Karpas-422 (cell line): ENCODE measurements around the gene ADI1. TPM values are rescaled to one million over a fixed set of nuclear protein-coding genes. Genes with fewer than 3 reads are reported as not detected.
"Not testable (repeated sequence)": the region's sequence is repeated elsewhere in the genome, so short reads cannot be mapped to it uniquely, and the experiment has no call there.

Experiments
- DNase-seq: peaks from one replicate; pipeline ENCODE4 v3.0.0-alpha.2; 2015
- H2AFZ ChIP-seq: fragments of 200-600 bp; sonication (generic); 2 replicates; pipeline ENCODE4 v1.6.1; 2014; ENCODE audit warnings: antibody characterized with exemption, low read length, mixed read lengths
- H3K27ac ChIP-seq: fragments of 200-600 bp; sonication (generic); 2 replicates; pipeline ENCODE4 v1.5.1; 2014; ENCODE audit warnings: mild to moderate bottlenecking, low read length, moderate library complexity
- H3K27me3 ChIP-seq: fragments of 200-600 bp; sonication (generic); 2 replicates; pipeline ENCODE4 v1.6.1; 2014; ENCODE audit warnings: low read length, mixed read lengths
- H3K36me3 ChIP-seq: fragments of 200-600 bp; sonication (generic); 2 replicates; pipeline ENCODE4 v1.6.1; 2014; ENCODE audit warnings: low read length, mixed read lengths; ENCODE audit not compliant: insufficient read depth
- H3K4me1 ChIP-seq: fragments of 200-600 bp; sonication (generic); 2 replicates; pipeline ENCODE4 v1.6.1; 2014; ENCODE audit warnings: mild to moderate bottlenecking, low read length, mixed read lengths
- H3K4me2 ChIP-seq: fragments of 200-600 bp; sonication (generic); 2 replicates; pipeline ENCODE4 v1.6.1; 2014; ENCODE audit warnings: low read length, low read depth, mild to moderate bottlenecking; ENCODE audit not compliant: poor library complexity, severe bottlenecking
- H3K4me3 ChIP-seq: fragments of 200-600 bp; sonication (generic); 2 replicates; pipeline ENCODE4 v1.5.1; 2014; ENCODE audit warnings: mild to moderate bottlenecking, antibody characterized with exemption, low read length, mixed read lengths
- H3K79me2 ChIP-seq: fragments of 200-600 bp; sonication (generic); 2 replicates; pipeline ENCODE4 v1.6.1; 2014; ENCODE audit warnings: mild to moderate bottlenecking, low read length, mixed read lengths
- H3K9ac ChIP-seq: fragments of 200-600 bp; sonication (generic); 2 replicates; pipeline ENCODE4 v1.6.0; 2014; ENCODE audit warnings: low read length
- H3K9me2 ChIP-seq: fragments of 200-600 bp; sonication (generic), shearing (Covaris generic); replicated peaks from 2 replicates; pipeline ENCODE4 v1.6.0; 2014; ENCODE audit warnings: mild to moderate bottlenecking, low read length, moderate library complexity; ENCODE audit not compliant: insufficient read depth
- H3K9me3 ChIP-seq: fragments of 300-700, 200-600 bp; sonication (generic); 2 replicates; pipeline ENCODE4 v1.6.1; 2014; ENCODE audit warnings: low read length, mixed read lengths
- H4K20me1 ChIP-seq: fragments of 200-600 bp; sonication (generic); 2 replicates; pipeline ENCODE4 v1.6.1; 2014; ENCODE audit warnings: mild to moderate bottlenecking, antibody characterized with exemption, low read length, low read depth; ENCODE audit not compliant: insufficient read depth
- total RNA-seq: library from RNA; depleted of rRNA; stranded (reverse); fragments of >200 nt; shearing (Covaris generic); gene quantifications from 2 replicates; pipeline ENCODE4 v1.2.3, GENCODE V29; 2014; ENCODE audit warnings: low replicate concordance

ADI1 gene
- total RNA-seq, 1 experiment from 2014 or later: 68.6 TPM

- no peak overlapping the region for H3K27ac ChIP-seq
- H4K20me1 ChIP-seq: no peaks in the 10 kb centered on the region
- no peak overlapping the region for H3K9ac ChIP-seq
- H2AFZ ChIP-seq: no peak overlapping the region
- H3K4me1 ChIP-seq: peaks cover 33% of the 10 kb centered on the region
- peaks cover 16% of the 10 kb centered on the region; the same call in 1 of the 2 replicates for H3K36me3 ChIP-seq
- no peak overlapping the region for H3K4me2 ChIP-seq
- H3K27me3 ChIP-seq: no peaks in the 10 kb centered on the region
- H3K9me3 ChIP-seq: no peaks in the 10 kb centered on the region
- DNase-seq: no peak
- H3K4me3 ChIP-seq: no peak overlapping the region
- H3K9me2 ChIP-seq: no peaks in the 10 kb centered on the region
- no peaks in the 10 kb centered on the region for H3K79me2 ChIP-seq
Observed at GRCh38 chr2:3458396-3459184, 60.7 kb downstream of the ADI1 start.

DNA sequence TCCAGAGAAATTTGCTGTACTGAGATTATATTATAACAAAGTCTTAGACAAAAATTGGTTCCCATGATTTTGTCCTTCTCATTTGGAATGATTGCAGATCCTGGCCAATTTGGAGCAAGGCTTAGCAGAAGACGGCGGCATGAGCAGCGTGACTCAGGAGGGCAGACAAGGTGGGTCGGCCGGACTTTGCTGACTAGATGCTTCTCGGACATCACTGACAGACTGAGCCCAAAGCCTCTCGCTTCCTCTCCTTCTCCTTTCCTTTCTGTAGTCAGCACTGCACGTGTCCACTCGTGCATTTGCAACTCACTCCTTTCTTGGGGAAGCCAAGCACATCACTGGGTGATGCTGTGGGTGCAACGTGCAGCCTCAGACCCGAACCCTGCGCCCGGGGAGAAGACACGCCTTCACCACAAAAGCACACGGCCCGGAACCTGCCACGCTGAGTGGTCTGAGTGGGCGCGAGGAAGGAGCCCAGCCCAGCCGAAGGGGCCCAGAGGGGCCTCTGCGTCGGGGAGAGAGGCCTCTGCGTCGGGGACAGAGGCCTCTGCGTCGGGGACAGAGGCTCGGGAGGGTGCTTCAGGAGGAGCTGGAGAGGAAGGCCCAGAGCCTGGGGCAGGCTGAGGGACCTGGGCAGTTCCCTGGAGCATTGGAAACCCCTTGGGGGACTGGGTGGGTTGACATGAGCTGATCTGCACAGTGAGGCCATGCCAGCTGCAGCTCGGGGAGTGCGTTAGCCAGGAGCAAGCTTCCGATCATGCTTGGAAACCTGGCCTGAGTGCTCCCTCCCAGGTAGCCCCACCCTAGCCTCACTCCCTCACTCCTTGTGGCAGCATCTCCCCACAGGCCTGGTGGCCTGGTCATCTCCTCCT lies 61.6 kb downstream of the ADI1 start:
- Histone ChIP-seq H3K9me3 (no peaks in the 10 kb centered on the region), H4K20me1 (no peaks in the 10 kb centered on the region), H3K27me3 (no peaks in the 10 kb centered on the region), H2AFZ (no peak overlapping the region), H3K4me3 (no peak overlapping the region), H3K9me2 (no peaks in the 10 kb centered on the region), H3K9ac (no peak overlapping the region), H3K4me1 (peaks cover 28% of the 10 kb centered on the region), H3K79me2 (no peaks in the 10 kb centered on the region), H3K4me2 (no peak overlapping the region), H3K27ac (no peak overlapping the region), H3K36me3 (peaks cover 13% of the 10 kb centered on the region; the same call in 1 of the 2 replicates)
- no peak for DNase-seq

- Histone ChIP-seq H3K4me2 (no peak overlapping the region), H3K36me3 (peaks cover 13% of the 10 kb centered on the region; the same call in 1 of the 2 replicates), H3K79me2 (no peaks in the 10 kb centered on the region), H3K27me3 (no peaks in the 10 kb centered on the region), H3K9ac (no peak overlapping the region), H3K9me2 (no peaks in the 10 kb centered on the region), H3K9me3 (no peaks in the 10 kb centered on the region), H3K27ac (no peak overlapping the region), H3K4me1 (peaks cover 11% of the 10 kb centered on the region), H4K20me1 (no peaks in the 10 kb centered on the region), H3K4me3 (no peak overlapping the region), H2AFZ (no peak overlapping the region)
- no peak for DNase-seq
Observed at GRCh38 chr2:3456125-3456524, 63.2 kb downstream of the ADI1 start.

- H3K27me3 ChIP-seq: no peaks in the 10 kb centered on the region
- H3K9me2 ChIP-seq: no peaks in the 10 kb centered on the region
- H3K36me3 ChIP-seq: peaks cover 13% of the 10 kb centered on the region; the same call in 1 of the 2 replicates
- no peak for DNase-seq
- no peaks in the 10 kb centered on the region for H3K79me2 ChIP-seq
- no peak overlapping the region for H3K4me3 ChIP-seq
- H3K4me1 ChIP-seq: no peaks in the 10 kb centered on the region
- H4K20me1 ChIP-seq: no peaks in the 10 kb centered on the region
- H3K9ac ChIP-seq: no peak overlapping the region
- no peaks in the 10 kb centered on the region for H3K9me3 ChIP-seq
- no peak overlapping the region for H3K27ac ChIP-seq
- no peak overlapping the region for H2AFZ ChIP-seq
- no peak overlapping the region for H3K4me2 ChIP-seq
Observed at GRCh38 chr2:3454802-3455201, 64.5 kb downstream of the ADI1 start.

- peaks cover 20% of the 10 kb centered on the region; the same call in 1 of the 2 replicates for H3K36me3 ChIP-seq
- not testable (repeated sequence) for DNase-seq, H3K79me2 ChIP-seq, H3K4me2 ChIP-seq, H3K27ac ChIP-seq, H3K4me3 ChIP-seq, H3K27me3 ChIP-seq, H4K20me1 ChIP-seq, H3K9me2 ChIP-seq, H3K9me3 ChIP-seq, H3K9ac ChIP-seq, H2AFZ ChIP-seq, H3K4me1 ChIP-seq
Observed at GRCh38 chr2:3454005-3454404, 65.3 kb downstream of the ADI1 start.

- Histone ChIP-seq H3K4me2 (no peak overlapping the region), H3K4me1 (no peaks in the 10 kb centered on the region), H3K4me3 (no peak overlapping the region), H3K9me3 (no peaks in the 10 kb centered on the region), H3K9ac (no peak overlapping the region), H3K79me2 (no peaks in the 10 kb centered on the region), H3K27me3 (no peaks in the 10 kb centered on the region), H3K9me2 (no peaks in the 10 kb centered on the region), H3K36me3 (peaks cover 20% of the 10 kb centered on the region; the same call in 1 of the 2 replicates), H4K20me1 (no peaks in the 10 kb centered on the region), H3K27ac (no peak overlapping the region), H2AFZ (no peak overlapping the region)
- DNase-seq: no peak
Observed at GRCh38 chr2:3453190-3453999, 65.9 kb downstream of the ADI1 start.

DNA sequence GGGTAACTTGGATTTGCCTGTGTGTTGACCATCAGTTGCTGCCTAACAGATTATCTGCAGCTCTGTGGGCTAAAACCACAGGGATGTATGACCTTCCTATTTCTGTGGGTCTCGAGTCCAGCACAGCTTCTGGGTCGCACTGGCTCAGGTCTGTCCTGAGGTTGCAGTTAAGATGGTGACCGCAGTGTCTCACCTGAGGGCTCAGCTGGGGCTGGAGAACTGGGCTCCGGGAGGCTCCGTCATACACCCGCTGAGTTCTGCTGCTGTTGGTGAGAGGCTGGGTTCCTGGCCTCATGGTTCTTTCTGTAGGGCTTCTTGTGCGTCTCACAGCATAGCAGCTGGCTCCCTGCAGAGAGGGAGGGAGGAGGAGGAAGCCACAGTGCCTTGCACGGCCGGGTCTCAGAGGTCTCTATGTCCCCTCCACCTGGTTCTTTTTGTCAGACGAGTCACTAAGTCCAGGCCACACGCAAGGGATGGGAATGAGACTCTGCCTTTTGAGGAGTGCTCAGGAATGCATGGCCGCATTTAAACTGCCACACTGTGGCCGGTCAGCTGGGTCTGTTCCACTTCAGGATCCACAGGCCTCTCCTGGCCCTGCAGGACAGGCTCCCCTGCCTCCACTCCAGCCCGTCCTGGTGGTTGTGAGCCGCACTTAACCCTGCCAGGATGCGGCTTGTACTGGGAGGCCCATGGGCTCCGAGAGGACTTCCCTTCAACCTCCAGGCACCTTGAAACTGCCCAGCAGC lies 67.2 kb downstream of the ADI1 start:
- Histone ChIP-seq H3K4me1 (no peaks in the 10 kb centered on the region), H3K27me3 (no peaks in the 10 kb centered on the region), H3K36me3 (peaks cover 20% of the 10 kb centered on the region; the same call in 1 of the 2 replicates), H3K4me2 (no peak overlapping the region), H2AFZ (no peak overlapping the region), H3K79me2 (no peaks in the 10 kb centered on the region), H3K9me2 (no peaks in the 10 kb centered on the region), H3K9me3 (no peaks in the 10 kb centered on the region), H3K4me3 (no peak overlapping the region), H3K9ac (no peak overlapping the region), H4K20me1 (no peaks in the 10 kb centered on the region), H3K27ac (no peak overlapping the region)
- DNase-seq: no peak
